MV-4-11 (cell line): ENCODE data around the gene RNF130.
"Not testable (repeated sequence)": the region's sequence is repeated elsewhere in the genome, so short reads cannot be mapped to it uniquely, and the experiment has no call there.

Source experiments
- DNase-seq: peaks from one replicate; lab custom pipeline; 2025; lab: John Stamatoyannopoulos, UW

The RNF130 gene

GRCh38 chr5:180018347-180019060, 53.1 kb downstream of the RNF130 start:
- no peak for DNase-seq

- not testable (repeated sequence) for DNase-seq
Observed at GRCh38 chr5:180015523-180015922, 56.0 kb downstream of the RNF130 start.

DNA sequence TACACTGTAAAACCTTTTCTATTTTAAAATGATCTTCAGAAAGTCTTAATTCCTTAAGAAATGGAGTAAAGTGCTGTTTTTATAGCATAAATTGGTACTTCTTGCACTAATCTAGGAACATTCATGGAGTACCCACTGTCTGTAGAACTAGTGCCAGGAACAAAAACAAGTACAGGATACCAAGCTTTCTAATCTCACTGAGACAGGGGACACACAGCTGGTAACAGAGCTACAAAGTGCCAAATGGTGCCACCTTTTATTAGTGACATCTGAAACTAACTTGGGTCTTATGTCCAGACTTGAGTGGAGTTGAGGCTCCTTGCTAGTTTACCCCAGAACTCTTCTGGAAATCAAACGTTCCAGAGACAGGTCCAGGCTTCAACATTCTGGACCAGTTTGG, 57.9 kb downstream of the RNF130 start:
- DNase-seq, result no peak

DNA sequence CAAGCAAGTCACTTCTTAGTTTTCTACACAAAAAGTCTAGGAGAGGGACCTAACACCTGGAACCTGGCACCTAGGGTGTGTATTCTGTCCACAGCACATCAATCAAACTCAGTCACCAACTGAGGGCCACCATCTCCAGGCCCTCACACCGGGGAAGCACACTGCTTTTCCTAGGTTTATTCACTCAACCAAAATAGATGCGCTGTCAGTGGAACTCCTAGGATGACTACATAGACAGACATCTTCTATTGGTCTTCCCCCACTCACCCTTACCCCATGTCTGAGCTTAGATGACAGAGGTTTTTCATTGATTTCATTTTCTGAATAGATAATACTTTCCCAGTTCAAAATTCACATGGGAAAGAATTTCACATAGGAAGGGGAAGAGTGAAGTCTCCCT, 59.2 kb downstream of the RNF130 start:
- DNase-seq, result no peak

DNA sequence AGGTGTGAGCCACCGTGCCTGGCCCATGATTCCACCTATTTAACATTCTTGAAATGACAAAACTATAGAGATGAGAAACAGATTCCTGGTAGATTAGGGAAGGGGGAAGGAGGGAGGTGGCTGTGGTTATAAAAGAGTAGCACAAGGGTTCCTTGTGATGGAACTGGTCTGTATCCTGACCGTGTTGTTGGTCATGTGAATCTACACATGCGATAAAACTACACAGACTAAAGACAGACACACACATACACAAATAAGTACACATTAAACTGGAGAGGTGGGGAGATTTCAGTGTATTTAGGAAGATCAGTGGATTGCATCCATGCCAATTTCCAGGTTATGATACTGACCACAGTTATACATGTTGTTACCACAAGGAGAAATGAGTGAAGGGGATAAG, 60.9 kb downstream of the RNF130 start:
- DNase-seq, result no peak

- DNase-seq, result peak; percentile 23
Observed at GRCh38 chr5:180009581-180009980, 62.0 kb downstream of the RNF130 start.

DNA sequence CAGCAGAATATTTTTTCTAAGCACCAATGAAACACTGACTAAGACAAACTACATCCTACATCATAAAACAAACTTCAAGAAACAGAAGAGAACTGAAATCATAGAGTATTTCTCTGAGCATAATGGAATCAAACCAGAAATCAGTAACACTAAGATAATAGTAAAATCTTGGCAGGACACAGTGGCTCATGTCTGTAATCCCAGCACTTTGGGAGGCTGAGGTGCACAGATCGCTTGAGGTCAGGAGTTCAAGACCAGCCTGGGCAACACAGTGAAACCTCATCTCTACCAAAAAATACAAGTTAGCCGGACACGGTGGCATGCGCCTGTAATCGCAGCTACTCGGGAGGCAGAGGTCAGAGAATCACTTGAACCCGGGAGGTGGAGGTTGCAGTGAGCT, 63.1 kb downstream of the RNF130 start:
- DNase-seq, result no peak

- peak; percentile 86 for DNase-seq
Observed at GRCh38 chr5:180007582-180007981, 64.0 kb downstream of the RNF130 start.

DNA sequence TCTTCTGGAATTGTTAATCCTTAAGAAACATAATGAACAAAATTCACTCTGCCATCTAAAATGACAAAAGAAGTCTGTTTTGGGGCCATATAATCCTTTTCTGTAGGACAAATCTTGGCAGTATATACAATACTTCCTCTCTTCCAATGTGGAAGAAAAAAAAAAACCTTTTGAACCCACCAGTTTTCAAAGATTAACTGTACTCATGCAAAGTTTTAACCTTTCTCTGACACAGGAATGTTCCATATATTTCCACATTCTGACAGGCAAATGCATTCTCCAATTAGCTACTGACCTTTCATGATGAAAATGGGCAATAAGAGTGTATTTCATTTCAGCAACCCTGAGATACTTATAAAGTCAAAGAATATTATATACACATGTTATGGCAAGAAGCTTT, 65.4 kb downstream of the RNF130 start:
- DNase-seq, result no peak

DNA sequence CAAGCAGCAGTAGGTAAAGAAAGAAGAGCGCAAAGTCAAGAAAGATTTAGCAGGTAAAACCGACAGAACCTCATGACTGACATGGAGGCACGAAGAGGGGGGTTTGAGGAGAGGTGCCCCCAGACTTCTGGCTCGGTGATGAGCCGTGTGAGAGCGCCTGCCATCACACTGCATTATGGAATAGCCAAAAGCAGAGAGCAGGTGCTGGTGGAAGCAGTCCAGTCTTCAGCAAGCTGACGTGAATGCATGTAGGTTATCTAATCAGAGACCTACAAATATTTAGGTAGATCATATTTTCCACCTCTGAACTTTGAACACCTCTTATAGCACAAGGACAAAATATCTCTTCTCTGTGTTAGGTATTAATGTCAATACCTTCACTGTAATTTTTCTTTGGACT, 68.4 kb downstream of the RNF130 start:
- DNase-seq, result no peak

DNA sequence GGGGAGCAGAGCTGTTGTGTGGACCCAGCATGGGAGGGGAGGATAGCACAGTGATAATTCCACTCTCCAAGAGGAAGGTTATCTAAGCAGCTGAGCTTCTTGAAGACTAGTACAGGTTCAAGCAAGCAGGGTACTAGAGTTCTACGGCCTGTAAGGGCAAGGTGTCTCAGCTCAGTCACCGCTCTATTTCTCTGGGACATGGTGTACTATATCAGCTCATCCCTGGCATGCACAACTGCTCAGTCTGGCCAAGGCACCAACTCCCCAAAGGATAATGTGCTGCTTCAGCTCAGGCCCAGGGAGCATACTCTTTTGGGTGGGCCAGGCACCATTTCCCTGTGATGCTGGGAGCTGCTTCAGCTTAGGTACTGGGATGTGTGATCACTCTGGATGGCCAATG, 69.8 kb downstream of the RNF130 start:
- no peak for DNase-seq

DNA sequence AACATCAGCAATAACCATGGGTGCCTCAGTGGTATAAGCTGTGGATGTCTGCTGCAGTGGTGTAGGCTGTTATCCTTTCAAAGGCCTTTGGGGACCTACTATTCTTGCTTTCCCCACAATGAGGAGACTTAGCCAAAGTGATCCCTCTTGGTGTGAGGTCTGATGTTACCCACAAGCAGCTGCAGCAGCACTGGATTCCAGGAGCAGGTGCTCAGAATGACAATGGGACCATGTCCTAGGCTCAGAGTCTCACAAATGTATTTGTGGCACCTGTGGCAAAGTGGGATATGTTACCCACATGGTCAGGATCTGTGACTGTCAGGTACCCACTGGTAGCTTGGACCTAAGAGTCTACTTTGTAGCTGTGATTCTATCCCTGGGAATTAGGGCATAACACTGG, 70.4 kb downstream of the RNF130 start:
- no peak for DNase-seq

DNA sequence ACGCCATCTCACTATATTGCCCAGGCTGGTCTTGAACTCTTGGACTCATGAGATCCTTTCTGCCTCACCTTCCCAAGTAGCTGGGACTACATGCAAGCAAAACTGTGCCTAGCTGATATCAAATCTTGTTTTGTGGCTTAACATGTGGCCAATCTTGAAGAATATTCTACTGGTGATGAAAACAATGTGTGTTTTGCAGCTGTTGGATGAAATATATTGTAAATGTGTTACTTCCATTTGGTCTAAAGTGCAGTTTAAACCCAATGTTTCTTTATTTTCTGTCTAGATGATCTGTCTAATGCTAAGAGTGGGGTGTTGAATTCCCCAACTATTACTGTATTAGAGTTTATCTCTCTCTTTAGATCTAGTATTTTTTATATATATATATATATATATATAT, 73.1 kb downstream of the RNF130 start:
- DNase-seq, result no peak

DNA sequence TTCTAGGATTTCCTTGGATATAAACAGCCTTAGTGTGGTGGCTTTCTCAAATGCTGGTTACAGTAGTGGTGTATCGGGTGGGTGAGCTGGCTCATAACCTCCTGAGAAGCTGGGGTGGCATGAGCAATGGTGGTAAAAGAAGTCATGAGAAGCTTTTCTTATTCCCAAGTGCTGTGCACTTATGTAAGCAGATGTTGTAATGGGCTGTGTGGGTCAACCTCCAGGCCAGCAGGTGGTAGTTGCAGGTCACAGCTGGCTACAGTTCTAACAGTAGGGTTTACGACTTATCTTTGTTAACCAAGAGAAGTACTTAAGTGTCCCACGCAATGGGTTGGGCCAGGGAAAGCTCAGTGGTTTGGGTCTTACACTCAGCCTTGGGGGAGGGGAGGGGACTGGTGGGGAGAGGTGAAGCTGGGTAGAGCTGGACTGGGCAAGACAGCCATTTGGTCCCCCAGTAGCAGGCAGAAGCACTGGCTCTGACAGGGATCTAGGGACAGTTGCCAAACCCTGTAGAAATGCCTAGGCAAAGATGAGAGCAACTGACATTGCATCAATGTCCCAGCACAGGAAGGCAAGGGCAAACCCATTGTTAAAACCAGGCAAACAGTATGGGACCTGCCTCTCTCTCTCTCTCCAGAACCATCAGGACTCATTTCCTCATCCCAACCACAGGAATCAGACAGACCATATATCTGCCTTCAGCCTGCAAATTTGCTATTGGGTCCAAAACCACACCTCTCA, 76.8 kb downstream of the RNF130 start:
- DNase-seq, result peak; percentile 72

DNA sequence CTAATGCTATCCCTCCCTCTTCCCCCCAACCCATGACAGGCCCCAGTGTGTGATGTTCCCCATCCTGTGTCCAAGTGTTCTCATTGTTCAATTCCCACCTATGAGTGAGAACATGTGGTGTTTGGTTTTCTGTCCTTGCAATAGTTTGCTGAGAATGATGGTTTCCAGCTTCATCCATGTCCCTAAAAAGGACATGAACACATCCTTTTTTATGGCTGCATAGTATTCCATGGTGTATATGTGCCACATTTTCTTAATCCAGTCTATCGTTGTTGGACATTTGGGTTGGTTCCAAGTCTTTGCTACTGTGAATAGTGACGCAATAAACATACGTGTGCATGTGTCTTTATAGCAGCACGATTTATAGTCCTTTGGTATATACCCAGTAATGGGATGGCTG, 78.7 kb downstream of the RNF130 start:
- DNase-seq, result not testable (repeated sequence)

- DNase-seq, result no peak
Observed at GRCh38 chr5:179991106-179991505, 80.5 kb downstream of the RNF130 start.

DNA sequence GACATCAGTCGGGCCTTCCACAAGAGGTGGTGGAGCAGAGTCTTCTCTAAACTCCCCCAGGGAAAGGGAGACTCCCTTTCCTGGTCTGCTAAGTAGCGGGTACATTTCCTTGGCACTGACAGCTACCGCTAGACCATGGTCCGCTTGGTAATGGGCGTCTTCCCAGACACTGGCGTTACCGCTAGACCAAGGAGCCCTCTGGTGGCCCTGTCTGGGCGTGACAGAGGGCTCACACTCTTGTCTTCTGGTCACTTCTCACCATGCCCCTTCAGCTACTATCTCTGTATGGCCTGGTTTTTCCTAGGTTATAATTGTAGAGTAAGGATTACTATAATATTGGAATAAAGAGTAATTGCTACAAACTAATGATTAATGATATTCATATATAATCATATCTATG, 81.0 kb downstream of the RNF130 start:
- not testable (repeated sequence) for DNase-seq

GRCh38 chr5:179986328-179986727, 85.2 kb downstream of the RNF130 start:
- DNase-seq, result no peak

GRCh38 chr5:179981636-179982035, 89.9 kb downstream of the RNF130 start:
- no peak for DNase-seq

DNA sequence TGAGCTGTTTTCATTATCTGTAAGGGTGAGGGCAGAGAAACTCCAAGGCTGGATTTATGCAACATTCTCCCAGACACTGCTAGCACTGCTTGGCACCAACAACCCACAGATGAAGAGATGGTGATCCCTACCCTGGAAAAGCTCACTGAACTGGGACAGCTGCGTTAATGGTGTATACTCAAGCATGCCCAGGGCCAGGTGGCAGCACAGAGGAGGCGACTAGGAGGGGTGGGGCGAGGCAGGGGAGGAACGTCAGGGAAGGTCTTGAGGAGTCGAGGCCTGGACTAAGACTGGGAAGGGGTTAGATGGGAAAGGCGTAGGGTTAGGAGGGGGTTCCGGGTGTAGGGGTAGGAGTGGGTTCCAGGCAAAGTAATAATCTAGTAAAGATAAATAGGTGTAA, 90.8 kb downstream of the RNF130 start:
- no peak for DNase-seq

DNA sequence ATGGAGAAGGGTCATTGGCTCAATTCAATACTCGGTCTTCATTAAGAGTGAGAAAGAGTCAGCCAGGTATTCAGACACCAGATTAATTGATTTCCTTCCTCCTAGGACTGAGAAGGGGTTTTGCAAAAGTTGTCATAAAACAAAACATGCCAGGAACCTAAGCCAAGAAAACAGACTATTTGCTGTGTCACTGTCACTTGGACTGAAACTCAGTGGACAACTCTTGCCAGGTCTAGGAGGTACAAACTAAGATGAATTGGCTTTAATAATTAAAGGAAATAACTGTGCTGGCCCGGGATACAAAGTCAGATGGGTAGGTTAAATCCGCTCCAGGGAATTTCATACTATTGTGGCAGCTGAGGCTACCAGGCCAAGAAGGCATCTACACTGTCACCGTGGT, 92.8 kb downstream of the RNF130 start:
- no peak for DNase-seq

- no peak for DNase-seq
Observed at GRCh38 chr5:179975713-179976134, 95.8 kb downstream of the RNF130 start.

DNA sequence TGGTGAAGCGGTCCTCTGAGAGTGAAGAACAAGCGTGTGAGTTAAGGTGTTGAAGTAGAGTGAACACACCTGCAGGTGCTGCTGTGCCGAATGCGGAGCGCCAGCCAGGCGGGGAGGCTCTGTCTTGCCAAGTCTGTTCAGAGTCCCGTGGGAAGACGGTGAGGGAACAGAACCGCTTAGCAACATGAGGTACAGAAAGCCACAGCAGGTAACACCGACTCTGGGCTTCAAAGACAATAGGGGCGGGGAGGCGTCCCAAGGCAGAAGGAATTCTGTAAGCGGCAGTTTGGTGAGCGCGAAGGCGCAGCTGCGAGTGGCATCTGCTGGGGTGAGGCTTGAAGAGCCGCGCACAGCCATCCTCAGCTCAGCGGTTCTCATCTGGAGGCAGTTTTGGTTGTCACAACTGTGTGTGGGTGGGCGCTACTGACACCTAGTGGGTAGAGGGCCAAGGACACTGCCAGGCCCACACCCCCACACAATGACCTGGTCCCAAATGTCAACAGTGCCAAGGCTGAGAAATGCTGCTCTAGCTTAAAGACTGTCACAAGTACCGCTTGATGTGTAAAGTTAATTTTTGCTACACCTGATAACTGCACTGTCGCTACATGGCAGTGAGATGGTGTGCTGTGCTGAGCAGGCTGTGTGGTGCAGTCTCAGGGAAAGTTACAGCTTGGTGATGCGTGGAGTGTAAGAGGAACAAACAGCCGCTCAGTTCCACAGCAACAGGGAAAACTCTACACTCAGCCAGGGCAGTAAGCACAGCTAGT, 96.4 kb downstream of the RNF130 start:
- peak; percentile 31 for DNase-seq
